Stromal cell of bone marrow (primary cell): Measurements from ENCODE around the gene MARCHF2.

ENCODE experiments used
- DNase-seq: peaks from one replicate; pipeline ENCODE4 v3.0.0-alpha.2; 2012; ENCODE audit warnings: low read depth

The MARCHF2 gene

DNA sequence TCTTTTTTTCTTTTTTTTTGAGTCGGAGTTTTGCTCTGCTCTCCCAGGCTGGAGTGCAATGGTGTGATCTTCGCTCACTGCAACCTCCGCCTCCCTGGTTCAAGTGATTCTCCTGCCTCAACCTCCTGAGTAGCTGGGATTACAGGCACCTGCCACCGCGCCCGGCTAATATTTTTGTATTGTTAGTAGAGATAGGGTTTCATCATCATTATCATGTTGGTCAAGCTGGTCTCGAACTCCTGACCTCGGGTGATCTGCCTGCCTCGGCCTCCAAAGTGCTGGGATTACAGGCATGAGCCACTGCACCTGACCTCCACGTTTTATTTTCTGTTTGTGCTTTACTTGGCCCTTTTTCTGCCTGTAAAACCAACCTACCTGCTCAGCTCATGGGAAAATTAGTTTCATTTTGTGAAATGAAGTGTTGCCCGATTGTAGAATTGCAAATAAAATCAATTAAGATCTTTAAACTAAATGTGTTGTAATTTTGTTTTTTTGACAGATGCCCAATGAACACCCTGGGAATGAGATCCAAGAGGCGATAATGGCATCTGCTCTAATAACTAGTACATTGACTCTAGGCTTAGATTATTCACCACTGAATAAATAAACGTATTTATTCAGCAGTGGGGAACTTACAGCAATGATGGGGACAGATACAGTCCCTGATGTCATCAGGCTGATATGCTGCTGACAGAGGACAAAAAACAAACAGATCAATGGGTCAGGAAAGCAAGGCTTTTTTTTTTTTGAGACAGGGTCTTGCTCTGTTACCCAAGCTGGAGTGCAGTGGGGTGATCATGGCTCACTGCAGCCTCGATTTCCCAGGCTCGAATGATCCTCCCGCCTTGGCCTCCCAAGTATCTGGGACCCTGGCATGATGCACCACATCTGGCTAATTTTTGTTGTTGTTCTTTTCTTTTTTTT lies 25.2 kb upstream of the MARCHF2 start:
- no peak for DNase-seq

DNA sequence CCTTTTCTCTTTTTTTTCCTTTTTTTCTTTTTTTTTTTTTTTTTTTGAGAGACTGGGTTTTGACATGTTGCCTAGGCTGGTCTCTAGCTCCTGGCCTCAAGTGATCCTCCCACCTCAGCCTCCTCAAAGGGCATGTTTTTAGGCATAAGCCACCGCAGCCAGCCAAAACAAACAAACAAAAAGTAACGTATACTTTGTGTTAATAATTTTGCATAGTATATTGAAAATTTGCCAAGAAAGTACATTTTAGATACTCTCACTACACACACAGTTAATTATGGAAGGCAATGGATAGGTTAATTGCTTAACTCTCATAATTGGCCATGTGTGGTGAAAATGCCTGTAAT lies 24.5 kb upstream of the MARCHF2 start:
- DNase-seq = no peak

DNA sequence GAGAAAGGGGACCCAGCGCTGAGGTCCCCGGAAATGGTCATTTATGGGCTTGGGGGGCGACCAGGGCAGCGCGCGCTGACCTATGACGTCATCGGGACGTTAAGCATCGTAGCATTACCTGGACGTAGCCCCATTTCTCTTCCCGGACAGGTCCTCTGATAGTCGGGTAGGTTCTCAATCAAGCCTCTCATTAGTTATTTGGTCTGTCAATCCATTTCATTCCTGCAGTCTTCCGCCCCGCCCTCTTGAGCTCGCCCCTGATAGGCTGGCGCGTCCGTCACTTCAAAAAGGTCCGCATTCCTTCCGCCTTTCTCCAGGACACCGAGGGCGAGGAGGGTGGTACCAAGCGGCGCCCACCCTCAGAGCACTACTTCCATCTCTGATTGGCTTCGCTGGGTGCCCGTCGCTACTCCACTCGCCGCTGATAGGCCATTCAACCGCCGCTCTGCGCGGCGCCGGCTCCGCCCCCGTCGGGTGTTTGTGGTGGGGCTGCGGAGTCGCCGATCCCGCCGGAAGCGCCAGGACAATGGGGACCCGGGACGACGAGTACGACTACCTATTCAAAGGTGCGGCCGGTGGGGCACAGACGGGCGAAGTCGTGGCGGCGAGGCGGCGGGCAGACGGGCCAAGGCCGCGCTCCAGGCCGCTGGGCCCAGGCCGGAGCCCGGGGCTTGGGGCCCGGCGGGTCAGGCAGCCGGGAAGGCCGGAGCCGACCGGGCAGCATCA lies 23.1 kb upstream of the MARCHF2 start, which contains the start of gene RAB11B:
Gene RAB11B, plus strand, starts transcription at position 470 of the 726 bp plus-strand sequence. Its CDS starts 57 bp downstream, at position 527.
- DNase-seq = peak; percentile 100

DNA sequence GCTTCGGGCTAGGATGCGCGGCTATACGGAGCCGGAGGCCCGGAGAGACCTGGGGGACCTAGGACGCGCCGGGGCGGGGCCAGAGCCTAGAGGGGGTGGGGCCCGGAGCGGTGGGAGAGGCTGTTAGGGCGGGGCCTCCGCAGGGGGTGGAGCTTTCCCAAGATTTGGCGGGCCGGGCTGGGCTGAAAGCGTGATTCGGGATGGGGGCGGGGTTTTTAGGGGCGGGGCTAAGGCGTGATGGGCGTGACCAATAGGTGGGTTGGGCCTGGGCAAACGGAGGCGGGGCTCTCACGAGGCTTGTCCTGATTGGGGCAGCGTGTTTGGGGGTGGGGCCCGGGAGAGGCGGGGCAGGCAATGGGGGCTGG lies 22.5 kb upstream of the MARCHF2 start:
- peak; percentile 76 for DNase-seq

DNA sequence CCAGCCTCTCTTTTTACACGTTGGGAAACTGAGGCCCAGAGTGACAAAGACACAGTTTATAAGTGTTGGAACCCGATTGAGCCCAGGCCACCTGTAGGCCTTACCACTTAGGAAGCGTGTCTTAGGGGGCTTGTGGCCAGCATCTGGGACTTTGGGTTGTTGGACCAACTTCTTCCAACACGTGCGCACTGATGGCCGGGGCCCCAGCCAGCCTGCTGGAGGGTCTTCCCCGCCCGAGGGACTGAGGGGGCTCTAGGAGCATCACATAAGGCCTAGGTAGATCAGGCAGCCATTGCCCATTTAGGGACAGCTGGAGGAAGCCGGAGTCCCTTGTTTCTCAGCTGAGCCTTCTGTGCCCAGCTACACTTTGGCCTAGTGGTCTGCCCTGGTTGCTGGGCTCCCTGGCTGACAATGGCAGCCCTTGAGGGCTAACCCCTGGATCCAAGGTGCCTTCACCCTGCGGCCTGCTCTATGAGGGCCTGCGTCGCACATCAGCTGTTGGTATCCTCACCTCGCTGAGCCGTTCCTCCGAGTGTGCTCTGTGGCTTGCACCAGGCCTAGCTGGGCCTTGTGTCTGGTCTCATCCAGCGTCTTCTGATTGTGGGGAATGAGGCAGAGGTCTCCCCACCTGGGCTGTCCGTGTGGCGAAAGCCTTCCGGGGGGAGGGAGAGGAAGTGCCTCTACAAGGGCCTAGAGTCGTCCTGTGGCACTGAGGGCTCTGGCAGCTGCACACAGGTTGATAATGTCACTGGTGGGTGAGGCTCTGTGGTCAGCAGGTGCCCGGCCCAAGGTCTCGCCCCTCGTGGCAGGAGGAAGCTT lies 21.7 kb upstream of the MARCHF2 start:
- DNase-seq = no peak

DNA sequence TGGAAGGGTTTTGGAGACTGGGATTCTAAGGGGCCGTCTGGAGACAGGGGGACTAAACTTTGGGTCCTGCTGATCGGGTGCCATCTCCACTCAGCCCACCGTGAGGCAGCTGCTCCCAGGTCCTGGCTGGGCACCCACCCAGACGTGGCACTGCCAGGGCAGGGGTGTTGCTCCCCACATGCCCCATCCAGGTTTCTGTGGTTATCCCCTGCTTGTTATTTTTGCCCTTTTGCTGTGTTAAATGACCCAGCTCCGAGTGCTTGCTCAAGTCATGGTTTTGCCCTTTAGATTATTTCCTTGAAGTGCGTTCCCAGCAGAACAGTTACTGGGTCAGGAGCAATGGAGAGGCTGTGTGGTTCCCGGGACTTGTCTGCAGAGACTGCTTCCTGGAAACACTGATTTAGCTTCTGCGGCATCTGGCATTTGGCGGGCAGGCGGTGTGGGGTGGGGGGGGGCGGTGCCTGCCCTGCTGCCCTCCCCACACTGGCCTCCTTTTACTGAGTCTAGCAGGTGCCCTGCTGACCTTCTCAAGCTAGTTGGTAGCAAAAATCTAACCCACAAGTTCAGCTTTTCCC lies 21.0 kb upstream of the MARCHF2 start:
- no peak for DNase-seq

DNA sequence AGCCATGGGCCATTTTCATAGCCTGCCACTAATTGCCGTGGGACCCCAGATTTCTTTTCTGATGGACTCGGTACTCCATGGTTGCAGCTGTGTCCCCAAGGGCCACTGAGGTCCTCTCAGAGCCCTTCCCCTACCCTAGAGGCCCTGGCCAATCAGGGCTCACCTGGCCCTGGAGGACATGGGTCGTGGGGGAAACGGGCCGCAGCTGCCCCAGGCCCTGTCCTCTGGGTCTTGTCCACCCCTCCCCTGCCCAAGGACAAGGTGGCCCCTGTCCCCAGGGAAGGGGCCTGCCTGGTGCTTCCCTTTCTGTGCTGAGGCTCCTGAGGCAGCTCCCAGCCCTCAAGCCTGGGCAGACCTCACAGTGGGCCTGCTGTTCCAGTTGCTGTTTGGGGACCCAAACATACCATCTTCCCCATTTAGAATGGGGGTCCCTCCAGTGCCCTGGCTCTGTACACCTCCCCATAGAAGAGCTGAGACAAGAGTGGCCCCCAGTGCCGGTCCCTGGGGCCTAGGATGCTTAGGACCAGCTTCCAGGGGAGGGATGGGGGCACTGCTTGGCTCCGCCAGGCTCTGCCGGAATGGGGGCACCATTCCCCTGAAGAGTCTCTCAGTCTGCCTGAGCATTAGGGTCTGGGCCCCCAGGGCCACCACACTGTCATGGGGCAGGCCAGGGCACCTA lies 19.8 kb upstream of the MARCHF2 start:
- no peak for DNase-seq

DNA sequence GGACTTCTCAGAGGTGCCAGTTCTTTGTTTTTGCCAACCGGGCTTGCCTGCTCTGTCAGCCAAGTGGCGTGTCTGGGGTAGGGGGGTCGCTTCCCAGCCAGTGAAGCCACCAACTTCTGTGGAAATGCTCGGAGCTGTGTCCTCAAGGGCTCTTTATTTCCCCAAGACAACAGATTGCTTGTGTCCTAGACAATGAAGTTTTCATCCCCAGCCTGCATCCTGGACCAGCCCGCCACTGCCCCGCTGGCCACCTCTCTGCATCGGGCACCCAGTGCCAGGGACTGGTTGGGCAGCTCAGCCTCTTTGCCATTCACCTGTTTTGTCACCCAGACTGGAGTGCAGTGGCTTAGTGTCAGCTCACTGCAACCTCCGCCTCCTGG lies 19.2 kb upstream of the MARCHF2 start:
- no peak for DNase-seq

DNA sequence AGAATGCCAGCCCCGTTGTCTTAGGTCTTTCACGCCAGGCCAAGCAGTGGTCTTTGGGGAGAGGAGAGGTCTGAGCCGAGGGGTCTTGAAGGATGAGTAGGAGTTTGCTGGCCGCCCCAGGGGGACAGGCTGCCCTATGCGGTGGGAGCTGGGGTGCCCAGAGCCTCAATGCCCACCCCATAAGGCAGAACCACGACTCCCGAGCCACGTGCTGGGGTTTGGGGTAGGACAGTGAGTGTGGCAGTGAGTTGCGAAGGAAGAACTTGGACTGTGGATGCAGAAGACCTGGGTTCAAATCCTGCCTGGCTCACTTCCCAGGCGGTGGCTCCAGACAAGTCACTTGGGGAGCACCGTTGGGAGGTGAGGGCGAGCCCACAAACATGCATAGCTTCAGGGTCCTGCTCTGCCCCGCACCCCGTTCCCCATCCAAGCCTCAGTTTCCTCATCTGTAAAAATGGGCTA lies 17.5 kb upstream of the MARCHF2 start:
- DNase-seq = no peak

DNA sequence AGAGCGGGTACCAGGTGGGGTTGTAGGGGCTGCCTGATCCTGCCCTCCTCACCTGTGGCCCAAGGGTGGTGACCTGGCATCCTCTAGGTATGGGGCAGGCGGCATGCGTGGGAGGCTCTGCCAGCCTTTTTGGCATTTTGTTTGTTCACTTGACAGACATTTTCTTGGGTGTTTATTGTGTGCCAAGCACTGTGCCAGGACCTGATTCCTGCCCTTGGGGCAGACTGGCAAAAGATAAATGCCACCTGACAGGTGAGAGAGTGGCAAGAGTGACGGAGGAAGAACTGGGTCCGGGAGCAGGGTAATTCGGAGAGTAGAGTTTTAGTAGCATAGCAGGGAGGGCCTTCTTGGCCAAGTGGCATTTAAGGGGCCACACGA lies 16.9 kb upstream of the MARCHF2 start:
- no peak for DNase-seq

DNA sequence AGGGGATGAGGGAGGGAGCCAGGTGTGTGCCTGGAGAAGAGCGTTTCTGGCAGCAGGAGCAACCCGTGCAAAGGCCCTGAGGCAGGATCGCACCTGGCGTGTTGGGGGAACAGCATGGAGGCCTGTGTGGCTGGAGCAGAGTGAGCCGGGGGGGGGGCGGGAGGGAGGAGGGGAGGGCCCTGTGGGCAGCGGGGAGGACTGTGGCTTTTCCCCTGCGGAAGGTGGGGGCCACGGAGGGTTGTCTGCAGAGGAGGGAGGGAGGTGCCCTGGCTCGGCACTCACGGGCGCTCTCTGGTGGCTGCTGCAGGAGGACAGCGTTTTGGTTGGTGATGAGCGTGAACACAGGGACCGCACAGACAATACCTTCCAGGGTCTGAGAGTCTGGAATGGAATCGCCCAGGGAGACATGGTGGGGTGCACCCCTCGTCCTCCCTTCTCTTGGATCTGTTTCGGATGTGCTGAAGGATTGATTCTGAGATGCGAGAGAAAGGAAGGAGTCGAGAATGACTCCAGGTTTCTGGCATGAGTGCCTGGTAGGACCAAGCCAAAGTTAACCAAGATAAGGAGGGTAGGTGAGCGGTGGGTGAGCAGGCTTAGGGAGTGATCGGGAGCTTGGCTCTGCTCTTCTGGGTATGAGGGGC lies 16.4 kb upstream of the MARCHF2 start:
- DNase-seq = peak; percentile 29

DNA sequence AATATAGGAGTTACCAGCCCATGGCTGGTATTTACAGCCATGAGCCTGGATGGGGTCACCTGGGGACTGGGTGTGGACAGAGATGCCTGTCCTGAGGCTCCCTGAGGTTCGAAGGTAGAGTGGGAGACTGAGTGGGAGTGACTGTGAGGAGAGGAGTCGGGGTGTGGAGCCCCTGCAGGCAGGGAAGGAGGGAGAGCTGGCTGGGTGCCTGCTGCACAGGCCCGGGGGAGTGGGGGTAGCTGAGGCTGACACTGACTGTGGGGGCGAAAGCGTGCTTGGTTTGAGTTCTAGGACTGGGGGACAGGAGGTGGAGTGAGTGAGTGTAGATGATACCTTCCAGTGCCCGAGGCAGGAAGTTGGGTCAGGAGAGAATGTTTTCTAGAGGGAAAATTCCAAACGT lies 15.8 kb upstream of the MARCHF2 start:
- DNase-seq = no peak

DNA sequence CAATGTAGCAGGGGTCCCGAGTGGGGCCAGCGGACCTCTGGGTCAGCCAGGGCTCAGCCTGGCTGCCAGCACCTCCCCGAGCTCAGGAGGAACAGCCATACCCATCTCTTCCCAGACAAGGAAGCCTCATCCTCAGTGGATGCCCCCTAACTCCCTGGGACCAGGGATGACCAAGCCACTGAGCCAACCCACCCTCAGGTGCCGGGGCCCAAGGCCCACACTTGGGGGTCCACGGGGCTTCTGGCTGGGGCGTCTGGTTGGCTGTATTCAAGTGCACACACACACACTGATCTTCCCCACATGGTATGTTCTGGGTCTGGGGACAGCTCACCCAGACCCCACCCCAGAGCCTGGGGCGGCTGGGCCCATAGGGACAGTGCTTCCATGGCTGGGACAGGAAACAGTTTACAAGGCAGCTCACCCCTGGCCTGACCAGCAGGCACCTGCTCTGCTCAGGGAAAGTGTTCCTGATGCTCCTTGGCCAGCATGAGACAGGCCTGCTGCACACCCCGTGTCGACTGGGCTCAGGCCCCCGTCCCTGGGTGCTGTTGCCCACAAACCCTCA lies 15.3 kb upstream of the MARCHF2 start:
- DNase-seq = no peak

DNA sequence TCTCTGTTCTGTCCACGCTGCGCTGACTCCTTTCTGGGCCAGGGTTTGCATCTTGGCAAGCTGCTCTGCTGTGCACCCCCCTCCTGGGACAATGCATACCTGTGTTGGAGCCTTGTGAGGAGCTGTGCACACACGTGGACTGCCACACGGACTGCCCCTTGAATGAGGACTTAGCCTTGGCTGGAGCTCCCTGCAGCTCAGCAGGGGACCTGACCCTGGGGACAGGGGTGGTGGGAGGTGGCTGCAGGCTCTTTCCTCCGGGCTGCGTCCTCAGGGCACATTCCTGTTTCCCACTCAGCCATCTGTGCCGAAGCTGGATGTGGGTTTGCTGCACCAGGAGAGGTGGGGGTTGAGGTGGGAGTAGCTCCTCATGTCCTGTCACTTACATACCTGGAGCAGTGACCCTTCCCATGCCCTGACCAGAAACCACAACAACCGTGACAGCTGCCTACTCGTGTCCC lies 14.8 kb upstream of the MARCHF2 start:
- no peak for DNase-seq

DNA sequence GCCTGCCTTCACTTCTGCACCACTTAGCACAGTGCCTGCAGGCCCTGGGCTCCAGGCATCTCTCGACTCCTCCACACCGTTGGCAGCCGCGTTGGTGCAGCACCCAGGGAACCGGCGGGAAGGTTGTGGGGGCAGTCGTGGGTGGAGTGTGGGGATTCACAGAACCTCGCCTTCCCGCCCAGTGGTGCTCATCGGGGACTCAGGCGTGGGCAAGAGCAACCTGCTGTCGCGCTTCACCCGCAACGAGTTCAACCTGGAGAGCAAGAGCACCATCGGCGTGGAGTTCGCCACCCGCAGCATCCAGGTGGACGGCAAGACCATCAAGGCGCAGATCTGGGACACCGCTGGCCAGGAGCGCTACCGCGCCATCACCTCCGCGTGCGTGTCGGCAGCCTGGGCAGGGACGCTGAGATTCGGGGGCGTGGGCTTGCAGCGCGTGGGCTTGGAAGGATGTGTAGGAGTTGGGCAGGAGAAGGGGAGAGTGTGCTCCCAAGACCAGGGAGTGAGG lies 13.4 kb upstream of the MARCHF2 start:
- DNase-seq = no peak

DNA sequence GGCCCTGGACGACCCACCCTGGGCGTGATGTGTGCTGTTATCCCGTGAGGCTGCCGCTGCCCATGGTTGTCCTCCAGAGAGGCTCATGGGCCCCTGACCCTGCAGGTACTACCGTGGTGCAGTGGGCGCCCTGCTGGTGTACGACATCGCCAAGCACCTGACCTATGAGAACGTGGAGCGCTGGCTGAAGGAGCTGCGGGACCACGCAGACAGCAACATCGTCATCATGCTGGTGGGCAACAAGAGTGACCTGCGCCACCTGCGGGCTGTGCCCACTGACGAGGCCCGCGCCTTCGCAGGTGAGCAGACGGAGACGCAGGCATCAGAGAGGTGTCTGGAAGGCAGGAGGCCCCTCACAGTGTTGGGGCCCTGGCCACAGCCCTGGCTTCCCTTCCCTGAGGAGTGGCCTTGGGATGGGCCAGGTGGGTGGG lies 11.1 kb upstream of the MARCHF2 start:
- no peak for DNase-seq

DNA sequence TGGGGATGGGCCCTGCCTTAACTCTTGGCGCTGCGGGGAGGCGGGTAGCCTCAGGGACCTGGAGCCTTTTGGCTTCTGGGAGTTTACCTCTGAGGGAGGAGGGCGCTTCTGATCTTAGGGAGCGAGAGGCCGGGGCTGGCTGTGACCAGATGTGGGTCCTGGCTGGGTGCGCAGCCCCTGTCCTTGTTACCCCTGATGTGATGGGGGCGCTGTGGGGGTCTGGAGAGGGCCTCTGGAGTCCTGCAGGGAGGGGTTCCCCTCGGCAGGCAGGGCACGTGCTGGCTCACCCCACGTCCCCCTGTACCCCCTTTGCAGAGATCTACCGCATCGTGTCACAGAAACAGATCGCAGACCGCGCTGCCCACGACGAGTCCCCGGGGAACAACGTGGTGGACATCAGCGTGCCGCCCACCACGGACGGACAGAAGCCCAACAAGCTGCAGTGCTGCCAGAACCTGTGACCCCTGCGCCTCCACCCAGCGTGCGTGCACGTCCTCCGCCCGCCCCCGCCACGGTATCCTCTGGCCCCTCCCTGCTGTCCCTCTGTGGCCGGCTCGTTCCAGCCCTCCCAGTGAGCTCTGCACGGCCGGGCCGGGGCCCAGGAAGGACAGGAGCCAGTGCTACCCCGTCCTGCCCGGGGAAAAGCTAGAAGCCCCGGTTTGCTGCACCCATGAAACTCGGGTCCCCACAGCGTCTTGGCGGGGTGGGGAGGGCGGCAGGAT lies 9.8 kb upstream of the MARCHF2 start:
- DNase-seq = no peak

DNA sequence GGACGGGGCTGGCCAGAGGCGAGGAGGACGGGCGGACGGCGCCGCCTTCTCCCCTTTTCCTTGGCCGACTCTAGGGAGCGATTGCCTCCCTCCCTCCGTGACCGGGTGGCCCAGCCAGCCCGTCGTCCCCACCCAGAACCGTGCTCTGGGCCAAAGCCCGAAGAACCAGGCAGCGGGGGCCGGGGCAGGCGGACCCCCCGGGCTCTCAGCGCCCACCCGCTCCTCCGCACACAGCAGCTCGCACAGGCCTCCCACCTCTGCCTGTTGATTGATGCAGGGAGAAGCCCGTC lies 9.3 kb upstream of the MARCHF2 start:
- DNase-seq = no peak

DNA sequence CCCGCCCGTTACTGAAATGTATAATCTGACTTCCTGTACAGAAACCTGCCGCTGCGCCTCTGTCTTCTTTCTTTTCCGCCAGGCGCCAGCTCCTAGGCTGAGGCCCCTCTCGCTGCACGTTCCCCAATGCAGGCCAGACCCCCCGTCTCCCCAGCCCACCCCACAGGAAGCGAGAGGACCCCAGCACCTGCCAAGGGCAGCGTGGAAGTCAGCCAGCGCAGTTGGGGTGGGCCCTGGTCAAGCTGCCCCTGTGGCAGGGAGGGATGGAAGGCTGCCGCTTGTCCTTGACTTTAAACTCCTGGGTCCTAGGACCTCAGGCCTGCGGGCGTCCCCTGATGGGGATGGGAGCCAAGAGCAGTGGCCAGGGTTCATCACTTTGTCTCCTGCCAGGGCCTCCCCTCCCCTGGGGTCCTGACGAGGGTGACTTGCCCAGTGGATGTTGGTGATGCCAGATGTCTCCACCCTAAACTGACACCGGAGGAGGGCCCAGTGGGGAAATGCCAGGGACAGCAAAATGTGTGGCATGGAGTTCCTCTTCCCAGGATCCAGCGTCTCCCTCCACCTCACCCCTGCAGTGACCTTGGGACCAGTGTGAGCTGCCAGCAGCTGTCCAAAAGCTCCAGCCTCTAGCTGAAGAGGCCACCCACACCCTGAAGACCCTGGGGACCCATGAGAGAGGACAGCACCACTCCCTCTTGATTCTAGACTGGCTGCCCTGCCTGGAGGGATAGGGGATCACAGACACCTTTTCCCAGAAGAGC lies 8.5 kb upstream of the MARCHF2 start:
- DNase-seq = no peak
